Omental fat pad (tissue), 4 donors: ENCODE results near the gene ANKRD30B. TPM values are rescaled to one million over a fixed set of nuclear protein-coding genes. Genes with fewer than 3 reads are reported as not detected.
"Not testable (repeated sequence)": the region's sequence is repeated elsewhere in the genome, so short reads cannot be mapped to it uniquely, and the experiment has no call there.

Experiments used
- ATAC-seq: fragments of 150-250 bp; one replicate; pipeline ENCODE4 v1.9.1; 2016; ENCODE audit warnings: mild to moderate bottlenecking, moderate library complexity; ENCODE audit not compliant: low FRiP score
- DNase-seq: peaks from one replicate; pipeline ENCODE4 v3.0.0-alpha.2; 2019; ENCODE audit warnings: low spot score
- CTCF ChIP-seq, 3 donors: fragments of 450-650 bp; IDR thresholded peaks; one replicate each; pipeline ENCODE4 v1.5.1; 2016 to 2017; ENCODE audit warnings: antibody characterized with exemption in 3 of 3, mild to moderate bottlenecking in 3 of 3, moderate library complexity in 2 of 3
- total RNA-seq, 4 donors: library from RNA; depleted of rRNA; stranded (reverse); fragments of >200 nt; gene quantifications; one replicate each; pipeline ENCODE4 v1.1.0, GENCODE V29; 2016

Gene ANKRD30B
- total RNA-seq, 4 donors from 2014 or later: 0.36 to 0.37 TPM; not detected in 2

- DNase-seq: no peak
- no peak for TF ChIP-seq CTCF (IDR thresholded peaks at IDR 0.05)
These were observed 19.5 kb downstream of the ANKRD30B start for GRCh38 chr18:14767474-14767873.

GRCh38 chr18:14768241-14768640 lies 20.3 kb downstream of the ANKRD30B start:
- no peak for ATAC-seq
- DNase-seq: no peak
- no peak for TF ChIP-seq CTCF (IDR thresholded peaks at IDR 0.05)

More at GRCh38 chr18:14767474-14767873, 19.5 kb downstream of the ANKRD30B start:
- ATAC-seq: no peak

- DNase-seq (no peak), ATAC-seq (no peak)
- TF ChIP-seq CTCF (IDR thresholded peaks at IDR 0.05): no peak
These were observed 21.4 kb downstream of the ANKRD30B start for GRCh38 chr18:14769381-14769780.

GRCh38 chr18:14776801-14777200 lies 28.8 kb downstream of the ANKRD30B start:
- ATAC-seq (no peak), DNase-seq (no peak)
- no peak for TF ChIP-seq CTCF (IDR thresholded peaks at IDR 0.05)

GRCh38 chr18:14781671-14782070 lies 33.7 kb downstream of the ANKRD30B start:
- TF ChIP-seq CTCF (IDR thresholded peaks at IDR 0.05): no peak
- DNase-seq: no peak
- ATAC-seq: no peak

- ATAC-seq (no peak), DNase-seq (no peak)
- no peak for TF ChIP-seq CTCF (IDR thresholded peaks at IDR 0.05)
These were observed 36.2 kb downstream of the ANKRD30B start for GRCh38 chr18:14784133-14784532.

- ATAC-seq, DNase-seq: not testable (repeated sequence)
These were observed 48.9 kb downstream of the ANKRD30B start for GRCh38 chr18:14796876-14797275.

GRCh38 chr18:14797969-14798764 lies 50.2 kb downstream of the ANKRD30B start:
- ATAC-seq, DNase-seq: not testable (repeated sequence)

- not testable (repeated sequence) for ATAC-seq, DNase-seq
These were observed 63.1 kb downstream of the ANKRD30B start for GRCh38 chr18:14811081-14811480.

GRCh38 chr18:14826972-14827632 lies 79.1 kb downstream of the ANKRD30B start:
- ATAC-seq, DNase-seq: not testable (repeated sequence)

- not testable (repeated sequence) for DNase-seq, ATAC-seq
These were observed 93.6 kb downstream of the ANKRD30B start for GRCh38 chr18:14841607-14842006.

GRCh38 chr18:14851533-14851932 lies 103.6 kb downstream of the ANKRD30B start:
- not testable (repeated sequence) for ATAC-seq, DNase-seq
